DND-41 (cell line): Measurements from ENCODE around the gene PPP4R1.

Source experiments
- ATAC-seq: fragments of 200-7000 bp; cut with Tn5 transposase; 3 replicates; pipeline ENCODE4 v1.9.1; 2021; ENCODE audit warnings: low read depth; ENCODE audit not compliant: insufficient read depth
- DNase-seq: peaks from one replicate; pipeline ENCODE4 v3.0.0-alpha.2; 2020
- H2AFZ ChIP-seq: 2 replicates; pipeline ENCODE4 v1.6.0; 2012; ENCODE audit warnings: low read depth, low read length
- H3K27ac ChIP-seq: 2 replicates; pipeline ENCODE4 v1.5.1; 2012; ENCODE audit warnings: low read length, inconsistent platforms
- H3K27me3 ChIP-seq: fragments of 200-600 bp; sonication (generic); 2 replicates; pipeline ENCODE4 v1.6.0; 2012; ENCODE audit warnings: low read length, mild to moderate bottlenecking, inconsistent platforms; ENCODE audit not compliant: insufficient read depth, poor library complexity
- H3K36me3 ChIP-seq: 2 replicates; pipeline ENCODE4 v1.5.1; 2012; ENCODE audit warnings: low read length, inconsistent platforms; ENCODE audit not compliant: insufficient read depth
- H3K4me1 ChIP-seq: 2 replicates; pipeline ENCODE4 v1.5.1; 2012; ENCODE audit warnings: mild to moderate bottlenecking, low read length; ENCODE audit not compliant: insufficient read depth
- H3K4me2 ChIP-seq: 2 replicates; pipeline ENCODE4 v1.6.0; 2012; ENCODE audit warnings: mild to moderate bottlenecking, moderate library complexity, low read length, inconsistent platforms; ENCODE audit not compliant: insufficient read depth
- H3K4me3 ChIP-seq, 2 experiments: fragments of 200-600 bp in 1 of 2; shearing (Covaris generic) in 1 of 2; 2 replicates each; pipeline ENCODE4 v1.5.1; 2012 to 2016; ENCODE audit warnings: inconsistent platforms in 2 of 2, low read length in 2 of 2, mild to moderate bottlenecking in 2 of 2, low read depth in 1 of 2, moderate library complexity in 1 of 2
- H3K79me2 ChIP-seq: 2 replicates; pipeline ENCODE4 v1.6.0; 2012; ENCODE audit warnings: low read length, inconsistent platforms; ENCODE audit not compliant: insufficient read depth
- H3K9ac ChIP-seq: 2 replicates; pipeline ENCODE4 v1.6.0; 2012; ENCODE audit warnings: low read depth, mild to moderate bottlenecking, inconsistent platforms, low read length, moderate library complexity
- H3K9me3 ChIP-seq: 2 replicates; pipeline ENCODE4 v1.5.1; 2012; ENCODE audit warnings: low read length, moderate library complexity, mild to moderate bottlenecking, inconsistent platforms; ENCODE audit not compliant: insufficient read depth, severe bottlenecking
- H4K20me1 ChIP-seq: 2 replicates; pipeline ENCODE4 v1.6.0; 2012; ENCODE audit warnings: low read length; ENCODE audit not compliant: insufficient read depth
- EZH2 ChIP-seq: IDR thresholded peaks from 3 replicates; pipeline ENCODE4 v1.6.1; 2012; ENCODE audit warnings: borderline replicate concordance, low read depth, mild to moderate bottlenecking, moderate library complexity, low read length, inconsistent platforms; ENCODE audit not compliant: severe bottlenecking
- TF ChIP-seq, protein P1 (sequence below): IDR thresholded peaks from 2 replicates; pipeline ENCODE4 v1.5.1; 2012; ENCODE audit warnings: borderline replicate concordance, low read length, moderate library complexity, mild to moderate bottlenecking; ENCODE audit not compliant: poor library complexity, severe bottlenecking; ENCODE audit errors: extremely low read depth

Gene PPP4R1

DNA sequence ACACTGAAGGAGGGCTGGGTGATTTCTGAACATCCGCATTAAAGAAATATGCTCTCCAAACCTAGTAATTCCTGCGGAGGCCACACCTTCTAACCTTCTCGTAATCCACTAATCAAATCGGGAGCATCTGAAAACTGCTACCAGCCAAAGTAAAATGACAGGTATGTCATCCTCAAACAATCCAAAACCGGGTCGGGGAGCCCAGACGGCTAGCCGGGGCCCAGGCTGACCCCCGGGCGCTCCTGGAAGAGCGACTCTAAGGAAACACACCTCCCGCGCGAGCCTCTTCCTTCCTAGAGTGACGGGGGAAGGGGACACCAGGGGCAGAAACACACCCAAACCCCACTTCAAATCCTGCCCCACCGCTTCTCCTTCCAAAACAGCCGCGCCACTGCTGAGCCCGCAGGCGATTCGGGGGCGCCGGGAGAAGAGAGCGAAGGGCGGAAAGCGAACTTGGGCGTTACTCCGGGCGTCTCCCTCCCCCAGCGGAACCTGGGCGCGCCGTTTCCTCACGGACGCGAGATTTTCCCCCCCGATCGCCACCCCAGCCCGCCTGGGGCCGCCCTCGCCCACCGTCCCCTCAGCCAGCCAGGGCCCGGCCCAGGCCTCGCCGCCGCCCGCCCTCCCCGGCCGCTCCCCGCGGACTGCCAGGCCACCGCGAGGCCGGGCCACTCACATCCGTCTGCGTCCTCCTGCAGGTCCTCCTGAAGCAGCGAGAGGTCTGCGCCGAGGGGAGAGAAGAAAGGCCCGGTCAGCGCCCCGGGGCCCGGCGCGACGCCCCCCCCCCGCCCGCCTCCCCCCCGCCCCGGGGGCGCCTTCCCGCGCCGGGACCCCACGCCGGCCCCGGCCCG lies 584 bp downstream of the PPP4R1 start:
- peak overlapping the region; percentile 86 for H3K9ac ChIP-seq
- peaks cover 57% of the 10 kb centered on the region for H3K79me2 ChIP-seq
- peak; percentile 61 for DNase-seq
- peak overlapping the region; percentile 47 to 72 for H3K4me3 ChIP-seq
- peak overlapping the region; percentile 72 for H3K4me2 ChIP-seq
- TF ChIP-seq EZH2 = no peak
- TF ChIP-seq, protein P1, sequence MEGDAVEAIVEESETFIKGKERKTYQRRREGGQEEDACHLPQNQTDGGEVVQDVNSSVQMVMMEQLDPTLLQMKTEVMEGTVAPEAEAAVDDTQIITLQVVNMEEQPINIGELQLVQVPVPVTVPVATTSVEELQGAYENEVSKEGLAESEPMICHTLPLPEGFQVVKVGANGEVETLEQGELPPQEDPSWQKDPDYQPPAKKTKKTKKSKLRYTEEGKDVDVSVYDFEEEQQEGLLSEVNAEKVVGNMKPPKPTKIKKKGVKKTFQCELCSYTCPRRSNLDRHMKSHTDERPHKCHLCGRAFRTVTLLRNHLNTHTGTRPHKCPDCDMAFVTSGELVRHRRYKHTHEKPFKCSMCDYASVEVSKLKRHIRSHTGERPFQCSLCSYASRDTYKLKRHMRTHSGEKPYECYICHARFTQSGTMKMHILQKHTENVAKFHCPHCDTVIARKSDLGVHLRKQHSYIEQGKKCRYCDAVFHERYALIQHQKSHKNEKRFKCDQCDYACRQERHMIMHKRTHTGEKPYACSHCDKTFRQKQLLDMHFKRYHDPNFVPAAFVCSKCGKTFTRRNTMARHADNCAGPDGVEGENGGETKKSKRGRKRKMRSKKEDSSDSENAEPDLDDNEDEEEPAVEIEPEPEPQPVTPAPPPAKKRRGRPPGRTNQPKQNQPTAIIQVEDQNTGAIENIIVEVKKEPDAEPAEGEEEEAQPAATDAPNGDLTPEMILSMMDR = no peak
- ATAC-seq = peak; percentile 28
- H2AFZ ChIP-seq = peak overlapping the region; percentile 78
- peaks cover 13% of the 10 kb centered on the region for H3K36me3 ChIP-seq
- H3K27ac ChIP-seq = peak overlapping the region; percentile 63
- peaks cover 28% of the 10 kb centered on the region for H4K20me1 ChIP-seq
- H3K9me3 ChIP-seq = no peaks in the 10 kb centered on the region
- H3K27me3 ChIP-seq = no peaks in the 10 kb centered on the region
- H3K4me1 ChIP-seq = peaks cover 61% of the 10 kb centered on the region

DNA sequence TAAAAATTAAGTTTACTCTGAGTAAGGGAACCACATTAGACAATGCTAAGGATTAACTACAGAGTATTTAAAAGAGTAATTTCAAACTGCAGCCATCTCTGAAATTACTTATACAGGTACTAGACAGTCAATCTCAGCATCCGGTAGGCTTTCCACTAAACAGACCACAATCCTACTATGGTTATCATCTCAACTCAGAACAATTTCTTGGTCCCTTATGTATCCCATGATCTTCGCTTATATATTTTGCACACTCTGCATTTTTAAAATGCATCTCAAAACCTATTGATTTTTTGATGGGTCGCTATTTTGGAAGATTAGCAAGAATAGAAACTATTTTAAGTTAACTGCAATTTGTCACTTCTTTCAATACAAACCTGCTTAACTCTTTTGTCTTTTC lies 1.4 kb downstream of the PPP4R1 start:
- no peak for TF ChIP-seq EZH2
- TF ChIP-seq, protein P1 = no peak
- peaks cover 61% of the 10 kb centered on the region for H3K4me1 ChIP-seq
- peaks cover 65% of the 10 kb centered on the region for H3K79me2 ChIP-seq
- ATAC-seq (no peak), DNase-seq (no peak)
- H3K27ac ChIP-seq = peak overlapping the region; percentile 63; the same call in 1 of the 2 replicates
- H4K20me1 ChIP-seq = peaks cover 34% of the 10 kb centered on the region
- peak overlapping the region; percentile 47 to 72; a peak in 3 of 4 replicates for H3K4me3 ChIP-seq
- no peaks in the 10 kb centered on the region for H3K27me3 ChIP-seq
- H2AFZ ChIP-seq = no peak overlapping the region
- H3K36me3 ChIP-seq = peaks cover 15% of the 10 kb centered on the region
- H3K9me3 ChIP-seq = no peaks in the 10 kb centered on the region
- H3K9ac ChIP-seq = peak overlapping the region; percentile 86
- H3K4me2 ChIP-seq = peak overlapping the region; percentile 72

DNA sequence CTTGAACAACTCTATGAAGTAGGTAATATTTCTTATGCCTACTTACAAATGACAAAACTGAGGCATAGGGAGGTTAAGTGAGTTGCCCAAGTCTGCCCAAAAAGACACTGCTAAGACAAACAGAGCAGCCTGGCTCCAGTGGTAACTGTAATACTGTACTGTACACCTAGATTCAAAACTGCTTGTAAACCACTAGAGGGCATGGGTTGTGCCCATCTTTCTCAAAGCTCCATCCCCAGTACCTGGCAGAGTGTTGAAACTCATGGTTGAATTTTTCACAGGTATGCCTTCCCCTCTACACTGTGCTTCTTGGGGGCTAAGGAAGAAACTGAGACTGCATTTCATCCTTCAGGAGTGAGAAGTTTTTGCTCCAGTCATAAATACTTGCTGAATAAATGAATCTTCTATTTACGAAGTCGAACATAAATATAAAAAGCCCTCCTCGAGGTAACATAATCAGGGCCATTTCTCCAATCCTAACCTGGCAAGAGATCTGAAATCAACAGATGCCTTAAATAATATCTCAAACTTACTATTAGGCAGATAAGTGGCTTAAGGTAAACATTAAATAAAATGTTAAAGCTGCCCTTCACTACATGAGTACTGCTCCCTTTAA lies 2.0 kb downstream of the PPP4R1 start:
- H3K36me3 ChIP-seq = peaks cover 15% of the 10 kb centered on the region
- H3K79me2 ChIP-seq = peaks cover 71% of the 10 kb centered on the region
- TF ChIP-seq, protein P1 = peak; percentile 75
- no peak for TF ChIP-seq EZH2
- peak overlapping the region; percentile 72 for H3K4me2 ChIP-seq
- H4K20me1 ChIP-seq = peaks cover 34% of the 10 kb centered on the region
- peak overlapping the region in 1 of 2 experiments; percentile 72; a peak in 2 of 4 replicates for H3K4me3 ChIP-seq
- no peak overlapping the region for H2AFZ ChIP-seq
- peaks cover 60% of the 10 kb centered on the region for H3K4me1 ChIP-seq
- H3K9ac ChIP-seq = peak overlapping the region; percentile 86; the same call in 1 of the 2 replicates
- no peaks in the 10 kb centered on the region for H3K9me3 ChIP-seq
- no peaks in the 10 kb centered on the region for H3K27me3 ChIP-seq
- DNase-seq = peak; percentile 45
- no peak overlapping the region; the same call in 1 of the 2 replicates for H3K27ac ChIP-seq
- ATAC-seq = peak; percentile 67
